SH-SY5Y (cell line): Measurements from ENCODE around the gene ATN1.

Source experiments
- GATA2 ChIP-seq: IDR thresholded peaks from 2 replicates; pipeline ENCODE4 v1.6.1; 2011; ENCODE audit warnings: mild to moderate bottlenecking, low read depth, low read length
- GATA3 ChIP-seq: IDR thresholded peaks from 2 replicates; pipeline ENCODE4 v1.6.1; 2011; ENCODE audit warnings: low read depth, mild to moderate bottlenecking, low read length, moderate library complexity

Gene ATN1

GRCh38 chr12:6980740-6981139 lies 53.0 kb downstream of the ATN1 start:
- TF ChIP-seq GATA3 (no peak), GATA2 (no peak)

DNA sequence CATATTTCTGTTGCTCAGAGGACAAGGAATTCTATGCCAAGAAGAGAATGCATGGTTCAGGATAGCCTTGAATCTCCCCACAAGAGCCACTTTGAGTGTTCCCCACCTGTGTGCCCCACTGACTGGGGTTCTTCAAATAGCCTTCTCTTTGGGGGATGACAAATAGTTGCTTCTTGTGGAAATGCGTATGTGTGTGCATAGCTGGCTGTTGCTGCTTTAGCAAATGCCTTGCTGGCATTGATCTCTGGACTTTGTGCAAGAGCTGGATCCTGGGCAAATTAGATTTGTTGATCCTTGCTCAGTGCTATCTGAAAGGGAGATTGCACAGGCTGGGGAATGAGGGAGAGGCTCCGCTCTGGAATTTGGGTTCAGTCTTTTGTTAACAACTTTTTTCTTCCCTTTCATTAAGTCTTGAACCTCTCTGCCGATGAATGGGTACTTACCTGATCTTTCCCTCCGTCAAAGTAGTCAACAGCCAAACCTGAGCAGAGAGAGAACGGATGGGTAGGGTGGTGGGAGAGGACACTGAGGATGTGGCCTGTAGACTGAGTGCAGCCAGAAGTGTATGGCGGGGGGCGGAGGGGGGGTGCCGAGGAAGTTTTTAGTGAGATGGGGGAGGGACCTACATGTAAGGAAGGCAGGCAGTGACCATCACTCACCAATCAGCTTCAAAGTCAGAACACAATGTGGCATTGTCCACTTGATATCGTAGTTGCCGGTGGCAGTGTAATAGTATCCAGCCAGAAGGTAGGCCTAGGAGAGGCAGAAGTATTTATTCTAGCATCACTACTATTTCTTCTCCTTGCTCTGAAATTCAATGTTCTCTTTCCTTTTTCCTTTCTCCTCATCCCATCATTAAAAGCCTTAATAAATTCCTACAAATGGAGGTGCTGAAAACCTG lies 53.6 kb downstream of the ATN1 start:
- TF ChIP-seq GATA3 (no peak), GATA2 (no peak)

- TF ChIP-seq GATA2, result no peak
- no peak for TF ChIP-seq GATA3
Observed at GRCh38 chr12:6982532-6982931, 54.8 kb downstream of the ATN1 start.

GRCh38 chr12:6987956-6988553 lies 60.3 kb downstream of the ATN1 start:
- TF ChIP-seq GATA2 (no peak), GATA3 (no peak)
